GM19238 (cell line): ENCODE results near the gene FHIP1B.
"Not testable (repeated sequence)": the region's sequence is repeated elsewhere in the genome, so short reads cannot be mapped to it uniquely, and the experiment has no call there.

Source experiments
- DNase-seq: peaks from one replicate; pipeline ENCODE4 v3.0.0; 2011; ENCODE audit warnings: low spot score; ENCODE audit not compliant: insufficient read length

FHIP1B gene

DNA sequence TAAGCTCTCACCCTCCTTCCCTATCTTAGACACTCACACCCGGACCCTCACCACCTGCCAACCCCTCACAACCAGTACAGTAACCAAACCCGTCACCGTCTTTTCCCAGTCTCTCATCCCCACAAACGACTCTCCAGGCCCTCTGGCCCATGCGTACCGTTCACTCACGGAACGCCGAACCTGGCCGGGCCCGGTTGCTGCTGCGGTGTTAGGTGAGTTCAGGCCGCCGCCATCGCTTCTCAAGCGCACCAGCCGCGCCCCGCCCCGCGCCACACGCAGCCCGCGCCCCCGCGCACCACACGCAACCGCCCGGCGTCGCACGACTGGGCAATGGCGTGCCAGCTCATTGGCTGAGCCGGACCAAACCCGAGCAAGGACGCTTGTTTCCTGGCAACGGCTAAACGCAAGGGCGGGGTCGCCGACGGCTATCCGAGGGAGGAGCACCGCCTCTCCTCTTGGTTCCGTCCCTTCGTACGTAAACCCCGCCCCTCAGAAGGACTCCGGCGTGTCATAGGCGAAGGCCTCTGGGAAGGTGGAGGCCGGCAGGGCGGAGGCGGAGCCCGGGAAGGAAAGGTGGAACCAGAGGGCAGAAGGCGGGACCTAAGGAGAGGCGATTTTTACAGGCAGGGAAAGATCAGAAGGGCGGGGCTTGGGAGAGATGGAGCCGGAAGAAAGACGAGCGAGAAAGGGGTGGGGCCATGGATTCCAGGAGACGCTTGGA lies at the start of gene FHIP1B:
Gene FHIP1B (minus strand): TSS at position 250 of the 721 bp plus-strand sequence. CDS start 10,120 bp downstream, outside the sequence.
- DNase-seq: peak; percentile 92

DNA sequence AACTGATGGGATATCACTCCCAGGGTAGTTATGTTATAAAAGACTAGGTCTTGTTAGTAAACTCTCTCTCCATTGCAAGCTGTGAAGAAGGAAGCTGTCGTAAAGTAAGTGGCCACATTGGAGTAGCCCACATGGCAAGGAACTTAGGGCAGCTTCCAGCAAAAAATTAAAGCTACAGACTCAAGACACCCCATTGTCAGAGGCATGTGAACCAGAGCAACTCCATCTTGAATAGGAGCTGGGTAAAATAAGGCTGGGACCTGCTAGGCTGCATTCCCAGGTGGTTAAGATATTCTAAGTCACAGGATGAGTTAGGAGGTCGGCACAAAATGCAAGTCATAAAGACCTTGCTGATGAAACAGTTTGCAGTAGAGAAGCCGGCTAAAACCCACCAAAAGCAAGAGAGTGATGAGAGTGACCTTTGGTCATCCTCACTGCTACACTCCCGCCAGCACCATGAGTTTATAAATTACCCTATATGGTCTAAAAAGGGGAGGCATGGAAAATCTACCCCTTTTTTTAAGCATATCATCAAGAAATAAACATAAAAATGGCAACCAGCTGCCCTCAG lies 49.1 kb upstream of the FHIP1B start:
- no peak for DNase-seq

DNA sequence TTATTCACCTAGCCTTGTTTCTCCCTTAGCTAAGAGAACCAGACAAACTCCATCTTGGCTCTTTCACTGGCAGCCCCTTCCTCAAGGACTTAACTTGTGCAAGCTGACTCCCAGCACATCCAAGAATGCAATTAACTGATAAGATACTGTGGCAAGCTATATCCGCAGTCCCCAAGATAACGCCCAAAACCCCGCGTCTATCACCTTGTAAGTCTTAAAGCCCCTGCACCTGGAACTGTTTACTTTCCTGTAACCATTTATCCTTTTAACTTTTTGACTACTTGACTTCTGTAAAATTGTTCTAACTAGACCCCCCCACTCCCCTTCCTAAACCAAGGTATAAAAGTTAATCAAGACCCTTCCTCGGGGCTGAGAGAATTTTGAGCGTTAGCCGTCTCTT lies 46.4 kb upstream of the FHIP1B start:
- DNase-seq: not testable (repeated sequence)

DNA sequence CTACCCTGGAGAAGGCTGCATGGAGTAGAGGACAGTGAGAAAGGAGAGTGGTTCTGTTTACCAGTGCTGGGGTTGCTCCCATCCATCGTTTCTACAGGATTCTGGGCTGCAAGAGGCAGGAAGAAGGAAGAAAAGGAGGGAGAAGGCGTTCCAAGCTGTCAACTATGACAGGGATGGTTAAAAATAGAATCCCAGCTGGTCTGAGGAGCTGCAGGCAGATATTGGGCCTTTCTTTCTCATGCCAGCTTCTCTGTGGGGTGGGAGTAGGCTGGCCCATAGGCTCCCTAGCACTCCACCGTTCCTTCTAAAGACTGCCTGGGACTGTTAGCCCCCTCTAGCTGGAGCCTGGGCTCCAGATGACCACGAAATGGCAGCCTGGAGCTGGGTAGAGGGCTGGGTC lies 38.8 kb upstream of the FHIP1B start:
- no peak for DNase-seq

DNA sequence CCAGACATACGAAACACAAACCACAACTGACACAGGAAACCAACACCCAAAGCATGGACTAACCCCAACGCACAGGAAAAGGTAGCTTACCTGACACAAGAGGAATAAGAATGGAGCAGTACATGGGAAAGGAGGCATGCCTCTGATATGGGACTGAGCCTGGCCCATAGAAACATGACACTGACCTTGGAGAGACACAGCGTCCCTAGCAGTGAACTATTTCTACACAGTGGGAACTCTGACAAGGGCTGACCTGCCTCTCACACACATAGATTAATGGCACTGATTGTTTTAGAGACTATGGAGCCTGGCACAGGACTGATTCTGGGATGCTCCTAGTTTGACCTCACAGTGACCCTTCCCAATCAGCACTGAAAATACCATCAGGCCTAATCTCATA lies 37.2 kb upstream of the FHIP1B start:
- DNase-seq: no peak

DNA sequence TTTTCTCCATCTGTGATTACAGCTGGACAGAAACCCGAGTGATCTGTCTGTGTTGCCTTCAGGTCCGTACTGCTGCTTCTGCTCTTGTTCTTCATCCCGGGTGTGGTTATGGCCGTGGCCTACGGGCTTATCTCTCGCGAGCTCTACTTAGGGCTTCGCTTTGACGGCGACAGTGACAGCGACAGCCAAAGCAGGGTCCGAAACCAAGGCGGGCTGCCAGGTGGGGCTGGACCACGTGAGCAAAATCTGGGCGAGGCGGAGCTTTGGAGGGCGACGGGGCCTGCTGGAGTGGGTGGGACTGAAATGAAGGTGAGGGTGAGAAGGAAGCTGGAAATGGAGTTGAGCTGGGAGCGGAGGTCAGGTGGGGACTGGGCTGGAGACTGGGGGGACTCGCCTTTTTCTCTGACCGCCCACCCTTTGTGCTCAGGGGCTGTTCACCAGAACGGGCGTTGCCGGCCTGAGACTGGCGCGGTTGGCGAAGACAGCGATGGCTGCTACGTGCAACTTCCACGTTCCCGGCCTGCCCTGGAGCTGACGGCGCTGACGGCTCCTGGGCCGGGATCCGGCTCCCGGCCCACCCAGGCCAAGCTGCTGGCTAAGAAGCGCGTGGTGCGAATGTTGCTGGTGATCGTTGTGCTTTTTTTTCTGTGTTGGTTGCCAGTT lies 36.3 kb upstream of the FHIP1B start:
- DNase-seq: no peak

DNA sequence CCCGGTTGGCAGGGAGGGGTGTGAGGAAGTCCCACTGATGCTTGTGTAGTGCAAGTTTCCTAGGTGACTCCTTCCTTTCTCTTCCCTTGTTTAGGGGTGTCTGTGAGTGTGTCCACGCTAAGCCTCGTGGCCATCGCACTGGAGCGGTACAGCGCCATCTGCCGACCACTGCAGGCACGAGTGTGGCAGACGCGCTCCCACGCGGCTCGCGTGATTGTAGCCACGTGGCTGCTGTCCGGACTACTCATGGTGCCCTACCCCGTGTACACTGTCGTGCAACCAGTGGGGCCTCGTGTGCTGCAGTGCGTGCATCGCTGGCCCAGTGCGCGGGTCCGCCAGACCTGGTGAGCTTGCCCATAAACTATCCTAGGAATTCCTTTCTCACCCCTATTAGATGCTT lies 35.6 kb upstream of the FHIP1B start:
- no peak for DNase-seq

DNA sequence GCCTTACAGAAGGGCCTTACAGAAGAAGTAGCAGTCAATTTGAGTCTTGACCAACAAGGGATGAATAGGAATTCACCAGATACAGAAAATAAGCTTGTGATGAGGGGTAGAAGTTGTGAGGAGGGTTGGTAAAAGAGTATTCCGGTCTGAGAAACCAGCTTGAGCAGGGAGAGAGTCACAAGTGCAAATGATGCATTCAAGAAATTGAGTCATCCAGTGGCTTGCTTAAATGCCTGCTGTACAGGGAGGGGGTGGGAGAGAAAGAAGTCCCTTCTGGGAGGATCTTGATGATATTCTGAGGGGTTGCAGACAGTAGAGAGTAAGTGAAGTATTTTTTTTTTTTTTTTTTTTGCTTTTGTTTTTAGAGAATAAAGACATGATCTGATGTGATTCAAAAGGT lies 34.4 kb upstream of the FHIP1B start:
- DNase-seq: no peak

DNA sequence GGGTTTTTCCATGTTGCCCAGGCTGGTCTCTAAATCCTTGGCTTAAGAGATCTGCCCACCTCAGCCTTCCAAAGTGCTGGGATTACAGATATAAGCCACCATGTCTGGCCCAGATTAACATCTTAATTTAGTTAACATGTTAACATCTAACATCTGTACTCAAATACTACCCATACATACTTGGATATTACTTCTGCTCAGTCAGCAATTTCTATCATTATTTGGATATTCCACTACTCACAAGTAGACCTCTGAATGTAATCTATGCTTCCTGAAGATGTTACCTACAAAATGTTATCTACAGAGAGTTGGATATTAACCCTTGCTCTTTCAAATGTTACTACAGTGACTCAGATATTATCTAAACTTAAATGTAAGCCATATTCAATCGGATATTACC lies 29.2 kb upstream of the FHIP1B start:
- DNase-seq: no peak

DNA sequence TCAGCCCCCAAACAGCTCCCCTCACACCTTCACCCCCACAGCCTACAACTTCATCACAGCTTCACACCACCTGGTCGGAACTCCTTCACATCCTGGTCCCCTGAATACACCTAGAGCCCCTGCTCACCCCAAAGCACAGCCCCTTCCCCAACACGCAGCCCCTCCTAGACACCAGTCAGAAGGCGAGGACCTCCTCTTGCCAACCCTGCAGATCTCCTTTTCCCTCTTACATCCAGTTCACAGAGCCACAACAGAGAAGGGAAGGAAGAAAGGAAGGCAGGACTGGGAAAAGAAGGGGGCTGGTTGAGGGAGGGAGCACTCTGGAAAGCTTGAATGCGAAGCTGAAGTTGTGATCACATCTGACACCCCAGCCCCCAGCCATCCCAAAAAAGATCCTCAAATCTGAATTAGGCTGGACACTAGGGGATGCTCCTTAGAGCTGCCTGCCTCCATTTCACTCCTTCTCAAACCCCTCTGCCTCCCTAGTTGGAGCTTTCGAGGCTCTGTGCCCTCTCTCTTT lies 25.8 kb upstream of the FHIP1B start:
- no peak for DNase-seq

DNA sequence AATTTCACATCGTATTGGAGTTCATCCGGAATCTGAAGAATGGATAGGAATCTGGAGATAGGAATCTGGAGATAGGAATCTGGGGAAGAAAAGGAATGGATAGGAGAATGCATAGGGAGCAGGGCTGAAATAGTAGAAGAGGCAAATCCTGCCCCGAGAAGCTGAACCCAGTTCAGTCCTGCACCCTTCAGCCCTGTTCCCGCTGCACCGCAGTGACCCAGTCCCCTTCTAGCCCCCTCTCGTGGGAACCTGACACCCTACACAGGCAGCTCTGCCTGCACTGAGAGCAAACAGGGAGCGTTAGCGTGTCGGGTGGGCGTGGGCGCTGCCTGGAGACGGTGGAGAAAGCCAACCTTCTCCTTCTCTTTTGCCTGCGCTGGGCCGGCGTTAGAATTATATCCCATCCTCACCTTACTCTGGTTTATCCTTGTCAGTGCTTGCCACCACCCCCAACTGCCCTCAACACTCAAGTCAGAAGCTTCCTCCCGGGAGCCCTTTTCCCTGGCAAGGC lies 24.2 kb upstream of the FHIP1B start:
- no peak for DNase-seq

DNA sequence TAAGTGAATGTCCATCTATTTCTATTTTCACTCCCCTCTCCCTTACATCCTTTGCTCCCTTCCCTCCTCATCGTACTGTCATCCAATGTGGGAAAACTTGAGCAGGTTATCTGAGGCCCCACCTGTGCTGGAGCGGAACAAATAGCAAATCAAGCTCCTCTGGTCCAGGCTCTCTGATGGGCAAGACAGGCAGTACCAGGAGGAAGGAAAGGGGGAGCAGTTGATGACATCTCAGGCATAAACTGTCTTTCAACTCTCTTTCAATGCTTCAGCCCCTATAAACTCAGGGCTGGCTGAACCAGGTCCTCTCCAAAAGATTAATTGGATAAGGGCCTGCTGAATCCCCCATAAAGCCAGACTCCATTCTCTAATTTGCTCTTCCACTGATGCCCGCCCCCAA lies 23.7 kb upstream of the FHIP1B start:
- no peak for DNase-seq

DNA sequence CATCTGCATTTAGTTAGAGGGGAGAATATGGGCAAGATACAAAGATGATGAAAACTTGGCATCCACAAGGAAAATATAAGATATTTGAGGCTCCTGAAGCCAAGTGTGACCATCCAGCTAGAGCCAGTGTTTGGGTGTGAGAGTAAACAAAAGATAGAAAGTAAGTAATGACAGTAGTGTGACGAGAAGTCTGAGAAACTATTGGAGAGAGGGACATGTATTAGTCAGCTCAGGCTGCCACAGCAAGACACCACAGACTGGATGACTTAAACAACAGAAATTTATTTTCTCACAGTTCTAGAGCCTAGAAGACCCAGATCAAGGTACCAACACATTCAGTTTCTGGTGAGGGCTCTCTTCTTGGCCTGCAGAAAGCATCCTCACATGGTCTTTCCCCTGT lies 18.8 kb upstream of the FHIP1B start:
- no peak for DNase-seq

DNA sequence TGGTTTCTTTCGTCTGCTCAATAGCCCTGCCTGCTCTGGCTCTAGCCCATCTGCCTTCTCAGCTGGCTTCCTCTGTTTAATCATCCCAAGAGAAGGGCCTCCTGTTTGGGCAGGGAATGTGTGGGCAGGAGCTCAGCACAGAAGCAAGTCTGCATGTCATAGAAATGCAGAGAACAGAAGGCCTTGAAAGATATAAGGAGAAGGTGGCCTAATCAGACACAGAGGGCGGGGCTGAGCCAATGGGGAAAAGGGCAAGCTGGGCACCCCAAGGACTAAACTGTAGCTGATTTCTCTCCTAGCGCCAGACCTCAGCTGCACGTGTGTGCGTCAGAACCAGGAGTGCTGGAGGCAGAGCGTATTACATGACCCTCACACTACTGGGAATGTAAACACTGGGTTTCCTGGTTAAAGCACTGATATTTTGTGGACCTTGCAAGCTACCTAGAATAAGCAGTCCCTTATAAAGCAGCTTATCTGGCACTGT lies 17.6 kb upstream of the FHIP1B start:
- no peak for DNase-seq

DNA sequence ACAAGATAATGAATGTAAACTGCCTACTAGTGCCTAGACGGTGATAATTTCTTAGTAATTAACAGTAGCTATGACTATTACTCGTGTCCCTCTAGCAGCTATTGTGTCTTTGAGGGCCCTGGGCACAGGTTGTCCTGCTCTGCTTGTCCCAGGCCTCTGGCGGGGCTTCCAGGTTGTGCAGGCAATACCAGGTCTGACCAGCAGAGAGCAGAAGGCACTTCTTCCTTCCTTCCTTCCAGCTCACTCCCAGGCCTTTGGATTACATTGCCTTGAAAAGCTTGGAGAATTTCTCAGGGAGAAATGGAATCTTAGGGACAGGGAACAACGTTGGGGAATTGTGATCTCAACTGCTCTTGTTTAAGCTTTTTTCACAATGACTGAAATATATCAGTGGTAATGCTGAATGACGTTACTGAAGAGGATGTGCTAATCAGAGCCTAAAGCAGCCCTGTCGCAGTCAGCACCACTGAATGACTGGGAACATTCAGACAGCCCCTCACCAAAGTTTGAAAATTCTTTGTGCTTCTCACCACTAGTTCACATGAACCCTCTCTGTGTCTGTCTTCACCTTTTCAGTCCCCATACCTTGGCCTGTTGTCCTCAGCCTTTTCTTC lies 16.8 kb upstream of the FHIP1B start:
- DNase-seq: peak; percentile 35

DNA sequence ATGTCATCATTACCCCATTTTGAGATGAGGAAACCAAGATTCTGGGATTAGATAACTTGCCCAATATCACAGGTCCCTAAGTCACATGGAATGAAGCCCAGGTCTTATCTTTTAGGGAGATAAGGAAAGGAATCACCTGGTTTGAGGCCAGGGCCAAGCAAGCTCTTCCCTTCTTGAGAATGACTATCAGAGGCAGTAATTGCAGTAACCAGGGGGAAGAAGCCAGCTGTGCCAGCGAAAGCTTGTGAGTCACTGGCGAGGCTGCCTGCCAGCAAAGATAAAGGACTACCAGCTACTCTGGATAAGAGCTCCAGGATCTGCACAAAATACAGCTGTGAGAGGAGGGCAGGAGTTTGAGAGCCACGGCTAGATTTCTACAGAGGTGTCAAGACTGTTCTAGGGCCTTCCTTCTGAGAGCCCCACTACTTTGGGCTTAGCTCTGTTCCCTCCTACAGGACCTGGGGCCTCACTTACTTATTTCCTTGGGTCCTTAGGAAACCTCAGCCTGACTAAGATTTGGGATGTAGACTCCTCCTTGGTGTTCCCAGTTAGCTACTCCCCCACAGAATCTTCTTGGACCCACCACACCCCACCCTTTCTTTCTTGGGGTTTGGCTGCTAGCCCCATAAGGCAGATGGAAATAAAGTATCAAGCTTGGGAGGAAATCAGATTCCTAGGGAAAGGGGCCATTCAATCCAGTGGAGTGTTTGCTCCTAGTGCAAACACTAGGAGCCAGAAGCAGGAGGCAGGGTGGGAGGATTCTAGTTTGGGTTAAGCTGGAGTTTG lies 15.5 kb upstream of the FHIP1B start:
- DNase-seq: no peak

DNA sequence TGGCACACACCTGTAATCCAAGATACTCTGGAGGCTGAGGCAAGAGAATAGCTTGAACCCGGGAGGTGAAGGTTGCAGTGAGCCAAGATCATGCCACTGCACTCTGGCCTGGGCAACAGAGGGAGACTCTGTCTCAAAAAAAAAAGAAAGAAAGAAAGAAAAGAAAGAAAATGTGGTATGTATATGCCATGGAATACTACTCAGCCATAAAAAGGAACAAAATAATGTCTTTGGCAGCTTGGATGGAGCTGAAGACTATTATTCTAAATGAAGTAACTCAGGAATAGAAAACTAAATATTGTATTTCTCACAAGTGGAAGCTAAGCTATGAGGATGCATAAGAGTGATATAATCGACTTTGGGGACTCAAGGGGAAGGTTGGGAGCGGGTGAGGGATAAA lies 14.5 kb upstream of the FHIP1B start:
- DNase-seq: not testable (repeated sequence)

DNA sequence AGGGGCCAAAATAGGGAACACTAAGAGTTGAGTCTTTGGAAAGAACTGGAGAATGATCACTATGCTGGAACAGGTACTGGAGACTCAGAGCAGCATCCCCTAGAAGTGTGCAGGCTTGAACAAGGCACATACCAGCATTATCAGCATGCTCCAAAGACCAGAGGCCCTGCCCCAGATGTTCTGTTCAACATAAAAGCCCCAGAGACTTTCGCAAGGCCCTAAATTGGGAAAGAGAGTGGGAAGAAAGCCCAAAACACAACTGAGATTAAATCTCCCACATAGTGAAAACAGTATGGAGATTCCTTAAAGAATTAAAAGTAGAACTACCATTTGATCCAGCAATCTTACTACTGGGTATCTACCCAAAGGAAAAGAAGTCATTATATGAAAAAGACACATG lies 13.8 kb upstream of the FHIP1B start:
- DNase-seq: no peak

DNA sequence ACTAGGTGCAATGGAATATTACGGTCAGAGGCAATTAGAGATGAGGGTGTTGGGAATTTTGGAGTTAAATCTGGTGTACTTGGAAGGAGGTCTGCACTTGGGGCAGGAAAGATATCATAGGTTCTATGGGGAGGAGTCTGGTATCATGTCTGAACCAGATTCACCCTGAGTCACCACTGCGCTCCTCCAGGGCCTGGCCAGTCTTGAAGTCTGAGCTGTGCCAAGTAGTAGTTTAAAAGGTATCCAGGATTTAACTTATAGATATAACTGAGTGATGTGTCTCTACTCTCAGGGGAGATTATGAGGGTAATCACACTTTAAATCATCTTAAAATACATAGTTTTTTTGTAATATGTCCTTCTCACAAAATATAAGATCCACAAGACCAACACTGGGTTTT lies 11.1 kb upstream of the FHIP1B start:
- no peak for DNase-seq

DNA sequence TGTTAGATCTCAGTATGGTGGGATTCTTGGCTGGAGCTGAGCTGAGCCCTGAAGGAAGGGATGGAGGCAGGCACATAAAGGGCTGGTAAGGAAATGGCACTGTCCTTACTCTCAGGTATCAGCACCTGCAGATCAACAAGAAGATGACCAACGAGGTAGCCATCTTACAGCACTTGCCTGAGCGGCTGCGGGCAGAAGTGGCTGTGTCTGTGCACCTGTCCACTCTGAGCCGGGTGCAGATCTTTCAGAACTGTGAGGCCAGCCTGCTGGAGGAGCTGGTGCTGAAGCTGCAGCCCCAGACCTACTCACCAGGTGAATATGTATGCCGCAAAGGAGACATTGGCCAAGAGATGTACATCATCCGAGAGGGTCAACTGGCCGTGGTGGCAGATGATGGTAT lies 6.9 kb upstream of the FHIP1B start:
- DNase-seq: no peak

DNA sequence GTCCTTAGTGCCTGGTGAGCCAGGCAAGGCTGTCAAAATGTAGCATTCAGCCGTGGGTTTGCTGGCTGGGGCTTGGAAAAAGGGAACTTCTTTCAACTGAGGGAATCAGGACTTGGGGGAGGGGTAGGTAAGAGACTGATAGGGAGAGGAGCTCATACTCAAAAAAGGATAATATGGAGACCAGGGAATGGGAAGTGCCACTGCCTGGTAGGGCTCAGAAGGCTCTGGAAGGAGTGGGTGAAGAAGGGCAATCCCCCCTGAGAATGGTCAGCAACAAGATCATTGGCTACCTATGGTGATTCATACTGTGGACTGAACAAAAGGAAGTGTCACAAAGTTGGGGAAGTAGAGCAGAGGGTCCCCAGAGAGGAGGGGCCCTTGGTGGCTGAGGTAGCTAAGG lies 6.3 kb upstream of the FHIP1B start:
- DNase-seq: no peak
